22Rv1 (cell line): ENCODE data around the gene MYOCD.

Source experiments
- H3K27ac ChIP-seq: fragments of 450-650 bp; 2 replicates; pipeline ENCODE4 v1.5.1; 2017
- ZFX ChIP-seq: fragments of 450-650 bp; IDR thresholded peaks from 2 replicates; pipeline ENCODE4 v1.6.1; 2017; ENCODE audit warnings: antibody characterized with exemption, borderline replicate concordance
- TF ChIP-seq, protein P1 (sequence below): fragments of 450-650 bp; IDR thresholded peaks from 2 replicates; pipeline ENCODE4 v1.5.1; 2017; ENCODE audit warnings: mild to moderate bottlenecking

The MYOCD gene

GRCh38 chr17:12744298-12744697, 78.6 kb downstream of the MYOCD start:
- TF ChIP-seq, protein P1, sequence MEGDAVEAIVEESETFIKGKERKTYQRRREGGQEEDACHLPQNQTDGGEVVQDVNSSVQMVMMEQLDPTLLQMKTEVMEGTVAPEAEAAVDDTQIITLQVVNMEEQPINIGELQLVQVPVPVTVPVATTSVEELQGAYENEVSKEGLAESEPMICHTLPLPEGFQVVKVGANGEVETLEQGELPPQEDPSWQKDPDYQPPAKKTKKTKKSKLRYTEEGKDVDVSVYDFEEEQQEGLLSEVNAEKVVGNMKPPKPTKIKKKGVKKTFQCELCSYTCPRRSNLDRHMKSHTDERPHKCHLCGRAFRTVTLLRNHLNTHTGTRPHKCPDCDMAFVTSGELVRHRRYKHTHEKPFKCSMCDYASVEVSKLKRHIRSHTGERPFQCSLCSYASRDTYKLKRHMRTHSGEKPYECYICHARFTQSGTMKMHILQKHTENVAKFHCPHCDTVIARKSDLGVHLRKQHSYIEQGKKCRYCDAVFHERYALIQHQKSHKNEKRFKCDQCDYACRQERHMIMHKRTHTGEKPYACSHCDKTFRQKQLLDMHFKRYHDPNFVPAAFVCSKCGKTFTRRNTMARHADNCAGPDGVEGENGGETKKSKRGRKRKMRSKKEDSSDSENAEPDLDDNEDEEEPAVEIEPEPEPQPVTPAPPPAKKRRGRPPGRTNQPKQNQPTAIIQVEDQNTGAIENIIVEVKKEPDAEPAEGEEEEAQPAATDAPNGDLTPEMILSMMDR = no peak
- no peak for TF ChIP-seq ZFX

GRCh38 chr17:12744786-12745185, 79.1 kb downstream of the MYOCD start:
- H3K27ac ChIP-seq = no peak overlapping the region
- no peak for TF ChIP-seq ZFX
- TF ChIP-seq, protein P1 = no peak

More at GRCh38 chr17:12744298-12744697, 78.6 kb downstream of the MYOCD start:
- H3K27ac ChIP-seq = no peak overlapping the region

GRCh38 chr17:12745486-12745885, 79.8 kb downstream of the MYOCD start:
- no peak for TF ChIP-seq ZFX
- TF ChIP-seq, protein P1 = no peak
- H3K27ac ChIP-seq = no peak overlapping the region

DNA sequence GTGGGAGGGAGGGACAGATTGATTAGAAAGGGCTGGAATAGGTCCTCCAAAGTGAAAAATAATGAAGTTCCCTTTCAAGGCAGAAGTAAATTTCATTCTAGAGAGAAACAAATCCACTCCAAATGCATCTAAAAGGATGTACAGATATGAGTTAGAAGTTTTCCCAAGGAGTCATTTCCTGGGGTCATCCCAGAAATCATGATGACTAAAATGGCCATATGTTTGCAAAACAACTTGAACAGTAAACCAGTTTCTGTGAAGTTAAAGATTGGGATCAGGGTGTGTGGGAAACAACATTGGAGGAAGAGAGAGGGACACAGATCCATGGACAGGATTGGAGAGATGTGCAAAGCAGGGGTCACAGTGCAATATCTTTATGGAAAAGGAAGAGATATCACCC, 91.1 kb downstream of the MYOCD start:
- H3K27ac ChIP-seq = no peak overlapping the region
- TF ChIP-seq, protein P1 = no peak
- no peak for TF ChIP-seq ZFX

DNA sequence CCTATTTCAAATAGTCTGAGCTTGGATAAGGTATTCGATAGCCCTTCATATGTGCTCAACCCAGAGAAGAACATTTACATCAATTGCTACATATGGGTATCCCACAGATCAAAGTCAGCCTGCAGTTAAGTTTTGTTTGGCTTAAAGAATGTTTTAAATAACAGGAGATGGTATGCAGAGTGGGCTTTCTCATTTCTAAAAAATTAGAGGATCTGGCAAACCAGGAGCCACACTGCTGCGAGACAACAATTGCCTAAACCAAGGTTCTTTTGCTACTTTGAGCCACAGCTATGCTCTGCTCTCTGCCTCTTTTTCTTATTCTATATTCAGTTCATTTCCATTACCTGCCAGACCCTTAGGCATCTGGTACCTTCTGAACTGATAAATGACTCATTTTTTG, 93.4 kb downstream of the MYOCD start:
- TF ChIP-seq ZFX = no peak
- TF ChIP-seq, protein P1 = no peak
- no peak overlapping the region for H3K27ac ChIP-seq

- no peak overlapping the region for H3K27ac ChIP-seq
- TF ChIP-seq, protein P1 = no peak
- TF ChIP-seq ZFX = no peak
Measured at GRCh38 chr17:12765548-12765947, 99.9 kb downstream of the MYOCD start.

DNA sequence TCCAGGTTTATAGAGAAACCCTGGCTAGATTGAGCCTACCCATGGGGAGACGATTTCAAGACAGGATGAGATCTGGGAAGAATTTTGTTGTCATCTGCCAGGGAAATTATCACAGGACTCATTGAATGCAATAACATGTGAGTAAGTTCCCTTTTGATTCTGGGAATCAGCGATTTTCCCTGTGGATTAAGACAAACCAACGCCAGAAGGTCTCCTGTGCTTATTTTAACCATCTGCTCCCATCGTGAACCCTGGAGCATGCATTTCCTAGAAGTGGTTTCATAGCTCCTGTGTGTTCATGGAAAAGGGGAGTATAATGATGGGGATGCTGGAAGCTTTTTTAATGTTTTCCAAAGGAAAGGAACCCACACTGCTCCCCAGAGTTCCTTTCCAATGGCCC, 102.6 kb downstream of the MYOCD start:
- TF ChIP-seq ZFX = no peak
- TF ChIP-seq, protein P1 = no peak
- no peak overlapping the region for H3K27ac ChIP-seq
